A549 (cell line): ENCODE data around the gene PPP1R14D. TPM values are rescaled to one million over a fixed set of nuclear protein-coding genes. Genes with fewer than 3 reads are reported as not detected.

Experiments
- ATAC-seq, 2 experiments: fragments of 200-7000 bp in 1 of 2; fragments of >200 bp in 1 of 2; cut with Nextera tagmentation in 1 of 2; cut with Tn5 transposase in 1 of 2; 3 replicates each; pipeline versions ENCODE4 v1.8.0 to v1.9.1; 2018 to 2020; ENCODE audit warnings: mild to moderate bottlenecking in 1 of 2, moderate library complexity in 1 of 2
- CTCF ChIA-PET: fragments of 300-600 bp; sonication (Branson Sonifier 250); formaldehyde crosslinking; extraction: SDS; loops from one replicate; lab custom pipeline; 2021; ENCODE audit warnings: antibody characterized with exemption, inconsistent platforms; lab: Yijun Ruan, JAX
- POLR2A ChIA-PET: fragments of 350-600 bp; formaldehyde crosslinking; extraction: SDS; loops from one replicate; lab custom pipeline; 2021; ENCODE audit warnings: antibody characterized with exemption, inconsistent platforms; lab: Yijun Ruan, JAX
- DNase-seq, 2 experiments: peaks; one replicate each; pipeline versions ENCODE4 v3.0.0 to v3.0.0-alpha.2; 2011 to 2016; ENCODE audit warnings: low read depth in 1 of 2, low spot score in 1 of 2
- FAIRE-seq: peaks from 2 replicates; lab custom pipeline; 2011; peaks lifted over from hg19 to GRCh38; lab: Jason Lieb, UNC
- H3K27ac ChIP-seq, 2 experiments: fragments of >200 bp; sonication (Bioruptor Twin); formaldehyde crosslinking; 3 replicates each; pipeline ENCODE4 v1.5.1; 2016 to 2017
- H3K4me1 ChIP-seq: fragments of >200 bp; sonication (Bioruptor Twin); formaldehyde crosslinking; 3 replicates; pipeline ENCODE4 v1.6.1; 2016
- H3K4me2 ChIP-seq: fragments of >200 bp; sonication (Bioruptor Twin); formaldehyde crosslinking; 3 replicates; pipeline ENCODE4 v1.6.1; 2016
- H3K4me3 ChIP-seq: fragments of >200 bp; sonication (Bioruptor Twin); formaldehyde crosslinking; 3 replicates; pipeline ENCODE4 v1.5.1; 2016
- H3K9me3 ChIP-seq: fragments of >200 bp; sonication (Bioruptor Twin); formaldehyde crosslinking; 3 replicates; pipeline ENCODE4 v1.6.1; 2016
- ATOH8 ChIP-seq: fragments of 250-450 bp; sonication (Bioruptor Pico); IDR thresholded peaks from 2 replicates; pipeline ENCODE4 v1.5.0; 2020; ENCODE audit warnings: low read depth, mild to moderate bottlenecking, moderate library complexity
- BCL3 ChIP-seq: fragments of >200 bp; sonication (Bioruptor Twin); formaldehyde crosslinking; IDR thresholded peaks from 3 replicates; pipeline ENCODE4 v1.6.1; 2016
- CBX8 ChIP-seq: fragments of 200-600 bp; sonication (generic); IDR thresholded peaks from 2 replicates; pipeline ENCODE4 v1.6.1; 2016
- CEBPB ChIP-seq, 2 experiments: fragments of >200 bp in 1 of 2; sonication (Bioruptor Twin) in 1 of 2; formaldehyde crosslinking in 1 of 2; IDR thresholded peaks; 2 replicates each; pipeline ENCODE4 v1.6.1; 2012 to 2016
- CHD2 ChIP-seq: fragments of 150-350 bp; IDR thresholded peaks from 2 replicates; pipeline ENCODE4 v1.6.1; 2014; ENCODE audit warnings: low read length; ENCODE audit not compliant: partially characterized antibody
- CTCF ChIP-seq: fragments of >200 bp; sonication (Bioruptor Twin); formaldehyde crosslinking; IDR thresholded peaks from 3 replicates; pipeline ENCODE4 v1.5.1; 2016
- EHMT2 ChIP-seq: fragments of 200-600 bp; sonication (generic); IDR thresholded peaks from 2 replicates; pipeline ENCODE4 v1.6.1; 2016; ENCODE audit warnings: antibody characterized with exemption, low read depth, mild to moderate bottlenecking, moderate library complexity
- ESRRA ChIP-seq: fragments of 150-350 bp; IDR thresholded peaks from 2 replicates; pipeline ENCODE4 v1.6.1; 2014; ENCODE audit warnings: mild to moderate bottlenecking, low read length, borderline replicate concordance
- HDAC2 ChIP-seq: fragments of 200-600 bp; sonication (generic); IDR thresholded peaks from 2 replicates; pipeline ENCODE4 v1.6.1; 2016
- HOXB13 ChIP-seq: fragments of 250-450 bp; sonication (Bioruptor Pico); IDR thresholded peaks from 2 replicates; pipeline ENCODE4 v1.5.0; 2020; ENCODE audit warnings: low read depth, mild to moderate bottlenecking, moderate library complexity
- MAFK ChIP-seq: fragments of 450-650 bp; IDR thresholded peaks from 2 replicates; pipeline ENCODE4 v1.6.1; 2014; ENCODE audit not compliant: partially characterized antibody
- POLR2A ChIP-seq: IDR thresholded peaks from 2 replicates; pipeline ENCODE4 v1.6.1; 2012; ENCODE audit warnings: mild to moderate bottlenecking, low read length
- RARB ChIP-seq: fragments of 250-450 bp; sonication (Bioruptor Pico); IDR thresholded peaks from 2 replicates; pipeline ENCODE4 v1.8.0; 2021; ENCODE audit warnings: mild to moderate bottlenecking, moderate library complexity
- RCOR1 ChIP-seq: fragments of 150-350 bp; IDR thresholded peaks from 2 replicates; pipeline ENCODE4 v1.6.1; 2014; ENCODE audit warnings: antibody characterized with exemption, low read length, low read depth
- RFX5 ChIP-seq: fragments of 450-650 bp; IDR thresholded peaks from 2 replicates; pipeline ENCODE4 v1.7.1; 2014; ENCODE audit warnings: antibody characterized with exemption, mild to moderate bottlenecking, moderate library complexity
- ZC3H11A ChIP-seq: fragments of 450-650 bp; IDR thresholded peaks from 2 replicates; pipeline ENCODE4 v1.6.1; 2014; ENCODE audit warnings: antibody characterized with exemption, mild to moderate bottlenecking
- ZFP36 ChIP-seq: fragments of 450-650 bp; IDR thresholded peaks from 2 replicates; pipeline ENCODE4 v1.6.1; 2014; ENCODE audit warnings: borderline replicate concordance; ENCODE audit not compliant: partially characterized antibody
- ZSCAN20 ChIP-seq: fragments of 250-450 bp; sonication (Bioruptor Pico); IDR thresholded peaks from 2 replicates; pipeline ENCODE4 v1.8.0; 2022; ENCODE audit warnings: mild to moderate bottlenecking, moderate library complexity
- WGBS: methylation state at CpG from one replicate; pipeline ENCODE4 v1.1.6; 2017; ENCODE audit errors: missing lambda C conversion rate; 5-methylcytosine and 5-hydroxymethylcytosine counted together
- polyA plus RNA-seq, 4 experiments: library from polyadenylated mRNA; depleted of rRNA in 3 of 4; stranded (reverse); fragments of >200 nt; fragmentation: RNase III in 1 of 4; extraction: RNeasy Plus Mini Kit Qiagen cat#74134 plus additional on column Dnase treatment in 1 of 4; gene quantifications; 2 replicates in 3 of 4; 3 replicates in 1 of 4; pipeline ENCODE4 v1.2.3, GENCODE V29; 2011 to 2017
- small RNA-seq, 6 experiments: library from RNA; depleted of rRNA; stranded (forward); fragments of <200 nt; gene quantifications; one replicate each; pipeline ENCODE3, GENCODE V24; 2012

Gene PPP1R14D
- polyA plus RNA-seq, 2 of the 4 experiments (the other 2 are of a cell fraction) = 0.21 to 1.1 TPM

- ChIA-PET CTCF (interaction anchor here (0.6 to 6.1 kb wide), 7 partner anchors 10 to 89 kb away, joined by 3 to 40 read pairs (median 9); no protein-coding TSS in a partner anchor), POLR2A (interaction anchor here (0.5 kb wide), 1 partner anchor 127 kb away, joined by 3 read pairs; the partner anchor contains the start of gene VPS18)
- H3K4me3 ChIP-seq = no peak overlapping the region
- WGBS = 82% methylated on average over 23 of the region's 32 CpGs
- DNase-seq (peak in 1 of 2 experiments; percentile 23), FAIRE-seq (no peak), ATAC-seq (peak in 1 of 2 experiments; percentile 18; a peak in 1 of 6 replicates)
- H3K4me2 ChIP-seq = no peak overlapping the region
- peaks cover 14% of the 10 kb centered on the region; the same call in 2 of the 3 replicates for H3K4me1 ChIP-seq
- no peaks in the 10 kb centered on the region for H3K9me3 ChIP-seq
- no peak for TF ChIP-seq BCL3
- no peak for TF ChIP-seq RFX5
- no peak for TF ChIP-seq CHD2
- TF ChIP-seq CEBPB (IDR thresholded peaks at IDR 0.05) = no peak
- no peak overlapping the region for H3K27ac ChIP-seq
These were observed 61.3 kb downstream of the PPP1R14D start for GRCh38 chr15:40766906-40767837.

GRCh38 chr15:40766194-40766815 is 62.2 kb downstream of the PPP1R14D start:
- POLR2A ChIA-PET = interaction anchor here (0.5 kb wide), 1 partner anchor 128 kb away, joined by 3 read pairs; the partner anchor contains the start of gene VPS18
- Histone ChIP-seq H3K9me3 (no peaks in the 10 kb centered on the region), H3K4me1 (peaks cover 14% of the 10 kb centered on the region; the same call in 2 of the 3 replicates), H3K27ac (no peak overlapping the region), H3K4me3 (no peak overlapping the region), H3K4me2 (no peak overlapping the region)
- WGBS = 80% methylated on average over 4 of the region's 7 CpGs
- ATAC-seq = no peak
- CTCF ChIA-PET = interaction anchor here (1.0 to 6.1 kb wide), 5 partner anchors 11 to 92 kb away, joined by 3 to 40 read pairs (median 9); no protein-coding TSS in a partner anchor
- no peak for FAIRE-seq
- no peak for TF ChIP-seq MAFK
- no peak for TF ChIP-seq ZFP36
- TF ChIP-seq HOXB13 (CRISPR knock-in tag) = no peak
- no peak for TF ChIP-seq HDAC2
- no peak for TF ChIP-seq CBX8
- no peak for TF ChIP-seq EHMT2
- TF ChIP-seq RCOR1 = no peak
- TF ChIP-seq ZC3H11A = no peak
- no peak for TF ChIP-seq ATOH8 (CRISPR knock-in tag)
- no peak for TF ChIP-seq RARB (CRISPR knock-in tag)
- no peak for TF ChIP-seq ESRRA
- no peak for TF ChIP-seq POLR2A
- no peak for TF ChIP-seq ZSCAN20 (CRISPR knock-in tag)
- no peak for TF ChIP-seq CTCF
- DNase-seq = no peak

Small RNA genes within 50 kb of the gene (small RNA-seq; reads per million reads assigned to genes)
- gene AC025166.1 = 0 reads per million in 6 experiments

Other genes with a start within 250 kb of the PPP1R14D start
- 10.5 and 13.2 TPM in 2 replicates for gene KNL1, start 234.5 kb downstream of the PPP1R14D start, polyA plus RNA-seq (2011; rRNA removed)
- gene KNL1, start 234.5 kb downstream of the PPP1R14D start, polyA plus RNA-seq (2017; fragmentation: RNase III; extraction: RNeasy Plus Mini Kit Qiagen cat#74134 plus additional on column Dnase treatment) = 6.3 to 7.6 TPM (median 7.5 TPM) in 3 replicates
- 11.5 and 12.9 TPM in 2 replicates for gene RAD51, start 133.5 kb downstream of the PPP1R14D start, polyA plus RNA-seq (2011; rRNA removed)
- gene RAD51, start 133.5 kb downstream of the PPP1R14D start, polyA plus RNA-seq (2017; fragmentation: RNase III; extraction: RNeasy Plus Mini Kit Qiagen cat#74134 plus additional on column Dnase treatment) = 14.4 to 17.2 TPM (median 16.5 TPM) in 3 replicates
- gene RMDN3, start 73.5 kb downstream of the PPP1R14D start, polyA plus RNA-seq (2011; rRNA removed) = 13.4 and 15.4 TPM in 2 replicates
- 16.9 to 17.9 TPM (median 17.2 TPM) in 3 replicates for gene RMDN3, start 73.5 kb downstream of the PPP1R14D start, polyA plus RNA-seq (2017; fragmentation: RNase III; extraction: RNeasy Plus Mini Kit Qiagen cat#74134 plus additional on column Dnase treatment)
- 6.9 and 7.7 TPM in 2 replicates for gene GCHFR, start 64.6 kb downstream of the PPP1R14D start, polyA plus RNA-seq (2011; rRNA removed)
- 6.9 to 9.7 TPM (median 7.7 TPM) in 3 replicates for gene GCHFR, start 64.6 kb downstream of the PPP1R14D start, polyA plus RNA-seq (2017; fragmentation: RNase III; extraction: RNeasy Plus Mini Kit Qiagen cat#74134 plus additional on column Dnase treatment)
- 0.10 and 0.11 TPM in 2 replicates for gene C15orf62, start 58.7 kb downstream of the PPP1R14D start, polyA plus RNA-seq (2011; rRNA removed)
- 0.05 to 0.13 TPM (median 0.09 TPM) in 3 replicates for gene C15orf62, start 58.7 kb downstream of the PPP1R14D start, polyA plus RNA-seq (2017; fragmentation: RNase III; extraction: RNeasy Plus Mini Kit Qiagen cat#74134 plus additional on column Dnase treatment)
- gene ZFYVE19, start 21.6 kb downstream of the PPP1R14D start, polyA plus RNA-seq (2011; rRNA removed) = 15.6 and 20.5 TPM in 2 replicates
- 21.1 to 25.6 TPM (median 23.7 TPM) in 3 replicates for gene ZFYVE19, start 21.6 kb downstream of the PPP1R14D start, polyA plus RNA-seq (2017; fragmentation: RNase III; extraction: RNeasy Plus Mini Kit Qiagen cat#74134 plus additional on column Dnase treatment)
- gene DNAJC17, start 21.2 kb downstream of the PPP1R14D start, polyA plus RNA-seq (2011; rRNA removed) = 17.7 and 24.4 TPM in 2 replicates
- gene DNAJC17, start 21.2 kb downstream of the PPP1R14D start, polyA plus RNA-seq (2017; fragmentation: RNase III; extraction: RNeasy Plus Mini Kit Qiagen cat#74134 plus additional on column Dnase treatment) = 19.2 to 22.3 TPM (median 19.5 TPM) in 3 replicates
- 0.79 and 0.99 TPM in 2 replicates for gene SPINT1, start 15.3 kb upstream of the PPP1R14D start, polyA plus RNA-seq (2011; rRNA removed)
- 0.28 to 0.80 TPM (median 0.54 TPM) in 3 replicates for gene SPINT1, start 15.3 kb upstream of the PPP1R14D start, polyA plus RNA-seq (2017; fragmentation: RNase III; extraction: RNeasy Plus Mini Kit Qiagen cat#74134 plus additional on column Dnase treatment)
- gene RHOV, start 45.5 kb upstream of the PPP1R14D start, polyA plus RNA-seq (2011; rRNA removed) = 13.0 and 13.9 TPM in 2 replicates
- gene RHOV, start 45.5 kb upstream of the PPP1R14D start, polyA plus RNA-seq (2017; fragmentation: RNase III; extraction: RNeasy Plus Mini Kit Qiagen cat#74134 plus additional on column Dnase treatment) = 4.9 to 7.6 TPM (median 6.9 TPM) in 3 replicates
- gene VPS18, start 65.7 kb upstream of the PPP1R14D start, polyA plus RNA-seq (2011; rRNA removed) = 9.0 and 10.7 TPM in 2 replicates
- gene VPS18, start 65.7 kb upstream of the PPP1R14D start, polyA plus RNA-seq (2017; fragmentation: RNase III; extraction: RNeasy Plus Mini Kit Qiagen cat#74134 plus additional on column Dnase treatment) = 12.4 to 15.2 TPM (median 14.6 TPM) in 3 replicates
- 0.09 and 0.16 TPM in 2 replicates for gene DLL4, start 100.6 kb upstream of the PPP1R14D start, polyA plus RNA-seq (2011; rRNA removed)
- gene DLL4, start 100.6 kb upstream of the PPP1R14D start, polyA plus RNA-seq (2017; fragmentation: RNase III; extraction: RNeasy Plus Mini Kit Qiagen cat#74134 plus additional on column Dnase treatment) = 0.09 to 0.28 TPM (median 0.13 TPM) in 3 replicates
- gene CHAC1, start 124.8 kb upstream of the PPP1R14D start, polyA plus RNA-seq (2011; rRNA removed) = 22.2 and 25.3 TPM in 2 replicates
- gene CHAC1, start 124.8 kb upstream of the PPP1R14D start, polyA plus RNA-seq (2017; fragmentation: RNase III; extraction: RNeasy Plus Mini Kit Qiagen cat#74134 plus additional on column Dnase treatment) = 3.8 to 4.9 TPM (median 4.5 TPM) in 3 replicates